ENCODE results near the gene P2RY14.

GRCh38 chr3:151299006-151299405 lies 20.7 kb upstream of the P2RY14 start:
- no peak for TF ChIP-seq CTCF (conservative IDR thresholded peaks at IDR 0.05; ENCODE audit: low read length)
- no peak for TF ChIP-seq EZH2phosphoT487 (IDR thresholded peaks at IDR 0.05; ENCODE audit: borderline replicate concordance)

Data from Loucy (cell line).